ENCODE results near the gene SELENOH. TPM values are rescaled to one million over a fixed set of nuclear protein-coding genes. Genes with fewer than 3 reads are reported as not detected.
A peak's percentile ranks its signal among the peaks of the same experiment; 100 is the strongest.
"Not testable (repeated sequence)": the region's sequence is repeated elsewhere in the genome, so short reads cannot be mapped to it uniquely, and the experiment has no call there.

The SELENOH gene
- total RNA-seq, 6 experiments from 2014 or later = 57.1 to 110 (median 70.7) TPM

GRCh38 chr11:57703341-57703740 is 38.0 kb upstream of the SELENOH start:
- intact Hi-C loops (cut with DNase I) = no loop called here
- Histone ChIP-seq H3K36me3 (peaks cover 0 to 56% (median 21%) of the 10 kb centered on the region in 4 donors), H3K4me3 (no peak overlapping the region), H3K27me3 (no peaks in the 10 kb centered on the region), H3K4me1 (no peaks in the 10 kb centered on the region), H3K9me3 (no peaks in the 10 kb centered on the region), H3K27ac (no peak overlapping the region)
- ATAC-seq = no peak
- no peak for DNase-seq
- TF ChIP-seq CTCF (IDR thresholded peaks at IDR 0.05) (no peak), POLR2A (IDR thresholded peaks at IDR 0.05) (no peak)
- WGBS (ENCODE audit: insufficient coverage, low coverage, low lambda C conversion rate, missing lambda C conversion rate) = 96% methylated on average over 4 of the region's 4 CpGs

- no peak overlapping the region for H3K4me3 ChIP-seq
- H3K36me3 ChIP-seq = peaks cover 0 to 40% (median 11%) of the 10 kb centered on the region in 4 donors
- 100% methylated on average over 2 of the region's 6 CpGs for WGBS (ENCODE audit: insufficient coverage, low coverage, low lambda C conversion rate, missing lambda C conversion rate)
- no peak for ATAC-seq
- no peak for TF ChIP-seq CTCF (IDR thresholded peaks at IDR 0.05)
- TF ChIP-seq POLR2A (IDR thresholded peaks at IDR 0.05) = no peak
- no peaks in the 10 kb centered on the region for H3K4me1 ChIP-seq
- no peaks in the 10 kb centered on the region for H3K9me3 ChIP-seq
- intact Hi-C loops (cut with DNase I) = no loop called here
- no peak for DNase-seq
- H3K27me3 ChIP-seq = no peaks in the 10 kb centered on the region
- no peak overlapping the region for H3K27ac ChIP-seq
Measured at GRCh38 chr11:57704932-57705331, 36.4 kb upstream of the SELENOH start.

- ATAC-seq; H3K27me3 ChIP-seq; H3K4me3 ChIP-seq; intact Hi-C loops (cut with DNase I); H3K27ac ChIP-seq; H3K9me3 ChIP-seq; H3K4me1 ChIP-seq; DNase-seq: not testable (repeated sequence)
- peaks cover 0 to 35% (median 11%) of the 10 kb centered on the region in 4 donors for H3K36me3 ChIP-seq
- 58% methylated on average over 8 of the region's 8 CpGs for WGBS (ENCODE audit: insufficient coverage, low coverage, low lambda C conversion rate, missing lambda C conversion rate)
Measured at GRCh38 chr11:57705432-57705831, 35.9 kb upstream of the SELENOH start.

- H3K4me3 ChIP-seq = no peak overlapping the region
- H3K27ac ChIP-seq = no peak overlapping the region
- peaks cover 0 to 2% (median 0%) of the 10 kb centered on the region in 4 donors for H3K36me3 ChIP-seq
- TF ChIP-seq CTCF (IDR thresholded peaks at IDR 0.05) = no peak
- TF ChIP-seq POLR2A (IDR thresholded peaks at IDR 0.05) = no peak
- peaks cover 0 to 27% (median 12%) of the 10 kb centered on the region in 4 donors for H3K4me1 ChIP-seq
- no peaks in the 10 kb centered on the region for H3K9me3 ChIP-seq
- no peak for DNase-seq
- no peaks in the 10 kb centered on the region for H3K27me3 ChIP-seq
- no peak for ATAC-seq
- WGBS (ENCODE audit: insufficient coverage, low coverage, low lambda C conversion rate, missing lambda C conversion rate) = 92% methylated on average over 5 of the region's 5 CpGs
- intact Hi-C loops (cut with DNase I) = no loop called here
Measured at GRCh38 chr11:57709802-57710367, 31.4 kb upstream of the SELENOH start.

GRCh38 chr11:57711414-57712255 is 29.7 kb upstream of the SELENOH start, which contains the start of gene MED19:
Gene MED19 (minus strand): TSS chr11:57712215. CDS start chr11:57712179, 36 bp downstream.
- H3K9me3 ChIP-seq = no peaks in the 10 kb centered on the region
- H3K4me3 ChIP-seq = peak within 1 kb of the TSS; percentile 78 to 98 (median 90)
- intact Hi-C loops (cut with DNase I) = no loop called here
- peaks cover 0 to 33% (median 14%) of the 10 kb centered on the region in 4 donors for H3K4me1 ChIP-seq
- DNase-seq = peak; percentile 80 to 90 (median 88)
- TF ChIP-seq CTCF (IDR thresholded peaks at IDR 0.05) (no peak), POLR2A (IDR thresholded peaks at IDR 0.05) (peak; percentile 44)
- peak within 1 kb of the TSS; percentile 58 to 81 (median 64) for H3K27ac ChIP-seq
- H3K36me3 ChIP-seq = no peaks in the 10 kb centered on the region
- H3K27me3 ChIP-seq = no peaks in the 10 kb centered on the region
- WGBS (ENCODE audit: insufficient coverage, low coverage, low lambda C conversion rate, missing lambda C conversion rate) = 16% methylated on average over 15 of the region's 51 CpGs
- ATAC-seq = peak; percentile 70 to 78 (median 74)
